HG03521 (cell line): ENCODE measurements around the gene C2CD2.

Source experiments
- ATAC-seq: cut with Tn5 transposase; IDR thresholded peaks from one replicate; pipeline ENCODE4 v1.9.1; 2021; ENCODE audit warnings: mild to moderate bottlenecking, moderate library complexity; ENCODE audit not compliant: unreplicated experiment

Gene C2CD2

DNA sequence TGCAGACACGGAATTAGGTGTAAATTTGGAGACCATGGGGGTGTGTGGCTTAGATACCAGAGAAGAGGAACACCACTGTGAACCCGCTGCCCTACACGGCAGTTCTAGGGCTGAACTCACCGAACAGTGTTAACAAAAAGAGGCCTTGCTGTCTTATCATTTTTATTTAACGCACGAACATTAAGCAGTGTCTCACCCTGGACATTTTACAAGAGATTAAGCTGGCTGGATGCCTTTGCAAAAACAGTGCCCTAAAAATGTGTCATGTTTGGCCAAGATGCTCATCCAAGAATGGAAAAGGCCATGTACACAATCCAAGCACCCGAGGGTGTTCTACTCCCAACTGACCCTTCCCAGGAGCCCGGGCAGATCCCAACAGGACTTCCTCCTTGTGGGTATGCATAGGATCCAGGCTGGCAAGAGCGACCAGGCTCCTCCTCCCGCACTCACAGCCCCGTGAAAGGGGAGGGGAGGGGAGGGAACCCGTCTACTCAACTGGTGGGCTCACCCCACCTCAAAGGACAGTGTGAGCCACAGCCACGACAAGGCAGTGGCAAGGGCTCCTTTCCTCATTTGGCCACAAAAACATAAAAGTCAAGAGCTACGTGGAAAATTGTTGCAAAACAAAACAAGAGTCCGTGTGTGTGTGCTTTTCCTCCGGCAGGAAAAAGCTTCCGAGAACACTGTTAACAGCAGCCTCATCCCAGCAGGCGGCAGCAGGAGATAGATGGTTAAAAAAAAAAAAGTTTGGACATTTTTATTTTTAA lies 20.3 kb downstream of the C2CD2 start:
- ATAC-seq, result no peak

DNA sequence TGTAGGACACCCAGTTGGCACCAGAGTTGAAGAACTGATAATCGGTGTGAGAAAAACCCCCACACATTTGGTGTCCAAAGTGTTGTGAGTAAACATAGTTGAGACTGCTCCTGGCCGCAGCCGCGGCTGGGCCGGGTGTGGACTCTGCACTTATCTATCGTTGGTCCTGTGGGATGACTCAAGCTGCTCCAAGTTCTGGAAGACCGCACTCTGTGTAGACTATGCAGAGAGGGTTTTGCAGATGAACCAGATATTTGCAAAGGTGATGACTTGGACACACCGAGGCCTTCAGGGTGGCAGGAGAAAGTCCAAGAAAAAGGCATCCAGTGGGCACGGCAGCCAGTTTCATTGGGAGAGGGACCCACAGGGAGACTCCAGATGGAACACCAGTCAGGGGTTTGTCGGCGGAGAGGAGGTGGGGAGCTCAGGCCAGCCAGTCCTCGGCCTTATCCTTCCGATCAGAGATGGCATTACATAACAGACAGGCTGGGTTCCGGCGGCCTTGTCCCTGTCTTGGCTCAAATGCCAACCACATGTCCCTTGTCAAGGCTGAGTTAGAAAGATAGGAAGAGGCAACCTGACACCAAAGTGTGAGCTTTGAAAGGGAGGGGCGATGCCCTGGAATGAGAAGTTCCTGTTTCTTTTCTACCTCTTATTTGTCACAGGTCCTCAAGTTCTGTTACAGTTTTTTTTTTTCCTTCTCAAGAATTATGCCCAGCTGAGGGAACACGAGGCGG lies 21.1 kb downstream of the C2CD2 start:
- no peak for ATAC-seq

DNA sequence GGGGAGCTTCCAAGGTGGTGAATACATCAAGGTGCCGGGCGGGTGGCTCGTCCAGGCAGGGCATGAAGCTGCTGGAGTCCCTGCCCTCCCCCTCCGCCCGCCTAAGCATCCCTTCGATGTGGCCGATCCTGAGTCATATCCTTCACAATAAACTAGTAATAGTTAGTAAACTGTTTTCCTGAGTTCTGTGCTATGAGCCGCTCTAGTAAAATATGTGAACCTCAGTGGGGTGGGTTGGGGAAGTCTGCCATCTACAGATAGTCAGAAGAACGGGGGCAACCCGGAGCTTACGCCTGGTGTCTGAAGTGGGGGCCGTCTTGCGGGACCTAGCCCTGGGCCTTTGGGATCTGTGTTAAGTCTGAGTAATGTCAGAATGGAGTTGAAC lies 21.6 kb downstream of the C2CD2 start:
- ATAC-seq, result no peak

GRCh38 chr21:41931041-41931451 lies 22.8 kb downstream of the C2CD2 start:
- ATAC-seq, result no peak

DNA sequence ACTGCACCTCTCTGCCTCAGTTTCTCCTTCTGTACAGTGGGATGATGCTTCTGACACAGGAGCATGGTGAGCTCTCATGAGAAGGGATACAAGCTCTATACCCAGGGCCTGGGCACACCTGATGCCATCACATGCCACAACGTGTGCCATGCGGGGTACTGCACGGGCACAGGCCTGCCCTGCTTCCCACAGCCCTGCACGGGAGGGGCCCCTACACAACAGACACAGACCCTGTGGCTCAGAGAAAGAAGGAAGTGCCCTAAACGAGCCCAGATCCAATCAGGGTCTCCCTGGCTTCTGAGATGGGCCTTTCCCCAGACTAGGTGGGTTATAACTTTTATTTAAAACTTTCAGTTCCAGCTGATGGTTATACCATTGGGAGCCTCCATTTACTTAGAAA lies 24.6 kb downstream of the C2CD2 start:
- no peak for ATAC-seq

DNA sequence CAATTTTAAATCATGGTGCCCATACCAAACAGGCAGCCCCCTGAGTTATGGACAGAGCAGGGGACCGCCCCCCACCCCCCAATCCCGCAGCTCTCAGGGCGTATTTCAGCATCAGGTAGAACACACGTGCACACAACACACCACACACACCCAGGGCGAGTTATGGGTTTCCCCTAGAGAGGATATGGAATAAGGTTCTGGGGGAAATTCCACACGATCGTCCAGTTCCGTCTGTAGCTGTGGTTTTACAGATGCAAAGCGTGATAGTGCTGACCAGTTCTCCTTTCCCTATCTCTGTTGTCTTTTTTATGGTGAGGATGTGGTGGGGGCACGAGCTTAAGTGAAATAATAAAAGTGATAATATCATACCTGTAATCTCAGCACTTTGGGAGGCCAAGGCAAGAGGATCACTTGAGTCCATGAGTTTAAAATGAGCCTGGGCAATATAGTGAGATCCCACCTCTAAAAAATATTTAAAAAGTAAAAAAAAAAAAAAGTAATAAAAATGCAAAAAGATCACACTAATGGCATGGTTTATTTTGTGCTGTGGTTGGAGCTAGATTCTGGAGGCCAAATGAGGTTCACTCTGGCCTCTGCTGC lies 25.1 kb downstream of the C2CD2 start:
- ATAC-seq, result no peak

DNA sequence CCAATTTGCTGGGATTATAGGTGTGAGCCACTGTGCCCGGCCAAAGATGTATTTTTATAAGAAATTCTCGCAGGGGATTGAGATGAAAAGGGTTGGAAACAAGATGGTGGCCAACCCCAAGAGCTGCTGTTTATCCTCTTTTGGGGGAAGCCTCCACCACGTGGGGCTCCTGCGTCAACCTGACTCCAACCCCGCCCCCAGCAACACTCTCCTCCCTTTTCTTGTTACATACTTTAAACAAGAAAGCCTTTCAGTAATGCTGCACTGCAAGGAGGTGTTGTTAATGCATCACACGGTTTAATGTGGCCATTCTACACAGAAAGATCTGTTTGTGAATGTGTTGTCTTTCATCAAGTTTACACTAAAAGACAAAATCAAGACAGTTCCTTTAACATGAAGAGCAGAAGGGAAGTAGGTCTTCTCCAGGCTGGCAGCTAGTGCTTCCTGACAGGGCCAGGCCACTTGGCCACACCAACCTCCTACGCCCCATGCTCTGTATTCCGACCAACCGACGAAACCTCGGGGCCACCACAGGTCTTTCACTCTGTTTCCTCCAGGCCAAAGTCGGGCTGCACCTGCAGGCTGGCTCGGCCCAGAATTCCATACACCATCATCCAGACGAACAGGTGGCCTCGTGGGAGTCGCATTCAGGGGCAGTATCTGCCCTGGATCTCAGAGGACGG lies 25.9 kb downstream of the C2CD2 start:
- no peak for ATAC-seq

DNA sequence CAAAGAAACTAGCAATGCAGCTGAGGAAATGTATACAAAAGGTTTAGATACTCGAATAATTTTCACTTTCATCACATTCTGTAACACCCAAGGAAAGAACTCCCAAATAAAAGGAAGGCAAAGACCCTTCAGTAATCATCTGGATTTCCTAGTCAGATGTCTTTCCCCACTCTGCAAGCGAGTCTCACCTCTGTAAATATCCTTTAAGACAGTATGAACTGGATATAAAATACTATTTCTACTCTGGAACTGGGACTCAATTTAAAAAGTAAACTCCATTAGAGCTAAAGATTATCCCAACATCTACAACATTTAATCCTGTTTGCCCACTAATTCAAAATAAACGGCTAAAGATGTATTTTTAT lies 27.0 kb downstream of the C2CD2 start:
- ATAC-seq, result no peak

DNA sequence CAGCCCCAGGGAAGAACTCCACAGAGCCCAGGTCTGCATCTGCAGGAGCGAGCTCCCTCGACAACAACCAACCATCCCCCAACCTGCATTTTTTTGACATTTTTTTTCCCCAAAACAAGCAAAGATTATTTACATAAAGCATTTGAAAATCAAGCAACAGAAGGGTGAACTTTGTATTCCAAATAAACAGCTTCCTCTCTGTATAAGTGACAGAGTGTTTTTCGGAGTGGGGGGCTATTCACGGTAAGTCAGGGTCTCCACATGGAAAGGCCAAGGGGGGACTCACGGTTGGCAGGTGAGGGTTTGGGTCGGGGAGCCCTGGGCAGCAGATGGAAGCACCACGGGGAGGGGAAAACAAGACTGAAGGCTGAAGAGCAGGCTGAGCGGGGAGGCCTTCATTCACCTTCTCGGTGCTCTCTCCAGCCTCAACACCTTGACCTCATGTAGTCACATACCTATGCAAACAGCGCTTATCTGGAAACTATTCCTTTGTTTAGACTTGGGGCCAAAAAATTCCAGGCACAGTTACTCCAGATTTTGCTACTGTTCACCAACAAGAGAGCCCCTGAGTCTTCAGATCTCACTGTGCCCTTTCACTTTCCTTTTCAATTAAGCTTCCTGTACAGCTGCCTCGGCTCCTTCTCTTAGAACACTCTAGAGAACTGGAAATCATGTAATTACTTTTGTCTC lies 27.6 kb downstream of the C2CD2 start:
- no peak for ATAC-seq

DNA sequence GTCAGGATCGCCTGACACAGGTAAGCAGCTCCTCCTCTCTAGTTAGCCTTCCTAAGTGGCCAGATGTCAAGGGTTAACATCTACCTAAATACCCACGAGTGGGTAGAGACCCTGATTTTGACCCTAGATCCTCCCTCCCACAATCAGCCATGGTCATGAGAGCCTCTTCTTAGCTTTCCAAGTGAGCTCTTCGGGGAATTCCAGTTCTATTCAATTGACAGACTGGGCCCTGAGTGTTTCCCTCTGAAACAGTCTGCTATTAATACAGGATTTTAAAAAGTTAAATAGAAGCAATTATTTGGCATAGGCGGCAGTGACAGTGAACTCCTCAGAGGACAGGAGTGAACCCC lies 28.1 kb downstream of the C2CD2 start:
- ATAC-seq, result no peak

GRCh38 chr21:41924368-41924754 lies 29.5 kb downstream of the C2CD2 start:
- ATAC-seq, result no peak

- no peak for ATAC-seq
Measured at GRCh38 chr21:41923631-41924367, 30.0 kb downstream of the C2CD2 start.

DNA sequence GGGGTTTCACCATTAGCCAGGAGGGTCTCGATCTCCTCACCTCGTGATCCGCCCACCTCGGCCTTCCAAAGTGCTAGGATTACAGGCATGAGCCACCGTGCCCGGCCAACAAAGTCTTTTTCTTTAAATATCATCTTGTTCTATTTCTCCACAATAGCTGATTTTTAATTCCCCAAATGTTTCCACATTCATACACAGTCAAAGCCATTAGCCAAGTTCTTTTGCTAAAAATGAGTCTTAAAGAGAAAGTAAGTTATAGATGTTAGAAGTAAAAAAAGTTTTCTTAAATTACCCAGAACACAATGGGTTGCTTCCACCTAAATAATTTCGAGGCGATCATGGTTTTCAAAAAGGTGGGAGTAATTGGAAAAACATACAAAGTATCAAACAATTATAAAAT lies 30.6 kb downstream of the C2CD2 start:
- no peak for ATAC-seq

DNA sequence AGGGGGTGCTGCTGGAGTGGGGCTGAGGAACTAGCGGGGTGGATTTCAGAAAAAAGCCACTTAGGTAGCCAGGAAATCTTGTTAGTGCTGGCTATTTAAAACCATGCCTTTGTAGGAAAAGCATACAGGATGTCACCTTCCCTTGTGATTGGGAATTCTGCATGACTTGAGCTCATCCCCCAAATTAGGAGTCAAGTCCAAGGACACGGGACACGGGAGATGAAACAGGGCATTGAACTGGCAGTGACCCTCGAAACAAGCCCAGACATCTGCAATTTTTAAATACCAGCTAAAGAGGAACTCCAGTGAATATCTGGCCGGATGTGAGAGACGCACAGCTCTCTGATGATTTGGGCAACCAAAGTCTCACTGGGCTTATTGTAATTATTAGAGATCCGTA lies 32.8 kb downstream of the C2CD2 start:
- no peak for ATAC-seq

DNA sequence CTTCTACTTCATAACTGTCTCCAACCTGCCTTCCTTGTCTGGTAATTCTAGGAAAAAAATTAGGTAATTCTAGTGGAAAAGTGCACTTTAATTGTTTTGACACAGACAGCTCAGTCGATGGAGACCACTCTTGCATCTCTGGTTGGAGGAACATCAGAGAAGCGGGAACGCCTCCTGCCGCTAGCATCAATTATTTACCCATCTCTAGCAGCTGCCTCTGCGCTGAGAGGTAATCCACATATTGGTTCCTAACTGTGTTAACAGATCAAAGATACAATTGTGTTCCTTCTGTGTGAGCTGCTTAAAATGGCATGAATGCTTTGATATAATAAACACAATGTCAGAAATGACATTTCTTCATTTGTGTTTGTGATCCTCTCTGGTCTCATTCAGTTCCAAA lies 33.3 kb downstream of the C2CD2 start:
- no peak for ATAC-seq

DNA sequence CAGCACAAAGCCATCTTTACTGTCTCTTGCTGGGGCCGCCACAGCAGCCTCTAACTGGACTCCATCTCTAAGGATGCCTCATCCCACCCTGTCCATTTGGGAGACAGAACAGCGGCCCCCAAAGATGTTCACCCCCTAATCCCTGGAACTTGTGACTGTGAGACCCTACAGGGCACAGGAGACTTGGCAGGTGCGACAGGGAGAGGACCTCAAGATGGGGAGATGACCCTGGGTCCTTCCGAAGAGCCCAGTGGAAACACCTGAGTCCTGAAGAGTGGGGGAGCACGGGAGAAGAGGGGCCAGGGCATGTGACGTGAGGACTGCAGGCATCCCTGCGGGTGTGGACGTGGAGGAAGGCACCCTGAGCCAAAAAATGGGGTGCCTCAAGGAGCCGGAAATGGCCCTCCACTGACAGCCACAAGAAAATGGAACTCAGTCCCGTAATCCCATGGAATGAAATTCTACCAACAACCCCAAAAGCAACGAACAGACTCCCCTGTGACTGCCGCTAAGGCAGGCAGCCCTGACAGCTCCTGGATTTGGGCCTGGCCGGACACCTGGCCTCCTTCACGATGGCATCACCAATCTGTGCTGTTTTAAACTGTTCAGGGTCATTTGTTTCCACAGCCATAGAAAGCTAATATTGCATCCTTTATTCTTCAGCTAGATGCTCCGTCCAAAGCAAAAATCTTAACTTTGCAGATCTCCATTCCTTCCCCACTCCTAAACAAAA lies 34.0 kb downstream of the C2CD2 start:
- ATAC-seq, result no peak

DNA sequence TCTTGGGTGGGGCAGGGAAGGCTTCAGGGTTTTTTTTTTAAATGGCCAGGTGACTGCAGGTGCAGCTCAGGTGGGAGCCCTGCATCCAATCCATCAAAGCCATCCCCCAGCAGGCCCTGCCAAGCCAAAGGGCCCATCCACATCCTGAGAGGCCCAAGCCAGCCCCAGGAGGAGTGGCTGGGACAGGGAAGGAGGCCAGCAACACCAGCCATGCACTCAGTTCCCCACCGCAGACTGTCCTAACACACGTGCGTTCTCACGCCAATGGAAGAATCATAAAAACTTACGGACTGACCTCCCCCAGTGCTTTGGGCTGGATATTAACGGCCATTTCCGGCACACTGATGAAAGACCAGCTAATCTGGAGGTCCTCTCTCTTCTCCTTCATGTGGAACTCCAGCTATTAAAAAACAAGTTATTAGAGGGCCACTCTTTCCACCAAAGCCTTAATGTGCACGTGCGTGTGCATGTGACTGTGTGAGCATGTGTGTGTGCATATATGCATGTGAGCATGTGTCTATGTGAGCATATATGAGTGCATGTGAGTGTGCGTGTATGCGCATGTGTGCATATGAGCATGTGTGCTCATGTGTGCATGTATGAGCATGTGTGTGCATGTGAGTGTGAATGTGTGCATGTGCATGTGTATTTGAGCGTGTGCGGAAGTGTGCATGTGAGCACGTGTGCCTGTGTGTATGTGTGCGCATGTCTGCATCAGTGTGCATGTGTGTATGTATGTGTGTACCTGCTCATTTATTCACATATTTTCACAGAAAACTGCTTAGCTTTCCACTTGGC lies 35.1 kb downstream of the C2CD2 start:
- no peak for ATAC-seq

DNA sequence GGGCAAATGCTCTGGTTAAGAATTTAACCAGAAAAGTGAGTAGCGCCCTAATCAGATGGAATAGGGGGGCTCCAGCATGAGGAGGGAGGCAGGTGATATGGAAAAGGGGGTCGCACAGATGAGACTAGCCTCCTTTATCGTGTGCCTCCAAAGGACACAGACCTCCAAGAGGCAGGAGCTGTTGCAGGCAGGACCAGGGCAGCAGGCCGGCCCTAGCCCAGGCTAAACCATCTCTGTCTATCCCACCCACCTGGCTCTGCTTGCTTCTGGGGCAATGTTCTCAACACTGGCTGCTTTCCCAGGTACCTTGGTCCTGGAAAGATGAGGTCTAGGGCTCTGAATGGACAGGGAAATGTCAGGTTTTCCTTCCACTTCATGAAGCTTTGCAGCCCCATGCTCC lies 36.3 kb downstream of the C2CD2 start:
- no peak for ATAC-seq

- ATAC-seq, result no peak
Measured at GRCh38 chr21:41916888-41917433, 36.9 kb downstream of the C2CD2 start.
